ENCODE results near the gene FCHO1.
"Not testable (repeated sequence)": the region's sequence is repeated elsewhere in the genome, so short reads cannot be mapped to it uniquely, and the experiment has no call there.

Gene FCHO1

GRCh38 chr19:17772172-17772571 lies 20.9 kb downstream of the FCHO1 start:
- no peak for DNase-seq
- Histone ChIP-seq H3K36me3 (no peaks in the 10 kb centered on the region), H3K9me3 (no peaks in the 10 kb centered on the region), H3K4me3 (ENCODE audit: low read depth, low read length) (no peak overlapping the region), H3K27me3 (no peaks in the 10 kb centered on the region), H3K4me1 (peaks cover 3% of the 10 kb centered on the region; the same call in 1 of the 2 replicates)
- TF ChIP-seq, protein P1, sequence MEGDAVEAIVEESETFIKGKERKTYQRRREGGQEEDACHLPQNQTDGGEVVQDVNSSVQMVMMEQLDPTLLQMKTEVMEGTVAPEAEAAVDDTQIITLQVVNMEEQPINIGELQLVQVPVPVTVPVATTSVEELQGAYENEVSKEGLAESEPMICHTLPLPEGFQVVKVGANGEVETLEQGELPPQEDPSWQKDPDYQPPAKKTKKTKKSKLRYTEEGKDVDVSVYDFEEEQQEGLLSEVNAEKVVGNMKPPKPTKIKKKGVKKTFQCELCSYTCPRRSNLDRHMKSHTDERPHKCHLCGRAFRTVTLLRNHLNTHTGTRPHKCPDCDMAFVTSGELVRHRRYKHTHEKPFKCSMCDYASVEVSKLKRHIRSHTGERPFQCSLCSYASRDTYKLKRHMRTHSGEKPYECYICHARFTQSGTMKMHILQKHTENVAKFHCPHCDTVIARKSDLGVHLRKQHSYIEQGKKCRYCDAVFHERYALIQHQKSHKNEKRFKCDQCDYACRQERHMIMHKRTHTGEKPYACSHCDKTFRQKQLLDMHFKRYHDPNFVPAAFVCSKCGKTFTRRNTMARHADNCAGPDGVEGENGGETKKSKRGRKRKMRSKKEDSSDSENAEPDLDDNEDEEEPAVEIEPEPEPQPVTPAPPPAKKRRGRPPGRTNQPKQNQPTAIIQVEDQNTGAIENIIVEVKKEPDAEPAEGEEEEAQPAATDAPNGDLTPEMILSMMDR (IDR thresholded peaks at IDR 0.05; ENCODE audit: low read depth, low read length) = no peak

DNA sequence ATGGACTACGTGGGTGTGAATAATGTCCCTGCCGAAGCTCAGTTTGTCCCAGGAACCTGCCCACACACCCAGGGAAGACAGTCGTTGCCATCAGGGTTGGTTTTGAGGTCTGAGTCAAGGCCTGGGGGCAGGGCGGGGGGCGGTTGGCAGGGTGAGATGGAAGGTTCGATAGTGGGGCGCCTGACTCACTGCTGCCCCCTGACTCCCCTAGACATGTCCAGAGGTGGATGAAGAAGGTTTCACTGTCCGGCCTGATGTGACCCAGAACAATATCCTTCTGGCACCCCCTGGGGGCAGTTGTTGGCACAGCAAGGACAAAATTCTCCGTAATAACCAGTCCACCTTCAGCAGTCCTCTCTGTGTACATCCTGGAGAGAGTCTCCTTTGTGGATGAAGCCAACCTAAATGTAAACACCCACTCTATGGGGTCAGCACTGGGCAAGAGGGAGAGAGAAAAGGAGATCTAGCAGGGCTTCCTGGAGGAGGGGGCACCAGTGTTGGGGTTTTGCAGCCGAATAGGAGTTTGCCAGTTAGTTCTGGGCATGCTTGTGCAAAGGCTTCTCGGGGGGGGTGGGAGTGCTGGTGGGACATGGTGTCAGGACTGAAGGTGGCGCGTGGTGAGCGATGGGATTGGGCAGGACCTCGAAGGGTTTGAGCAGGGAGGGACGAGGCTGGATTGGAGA lies 24.1 kb downstream of the FCHO1 start:
- Histone ChIP-seq H3K9me3 (no peaks in the 10 kb centered on the region), H3K4me3 (ENCODE audit: low read depth, low read length) (no peak overlapping the region), H3K27me3 (no peaks in the 10 kb centered on the region), H3K36me3 (no peaks in the 10 kb centered on the region), H3K4me1 (peaks cover 3% of the 10 kb centered on the region; the same call in 1 of the 2 replicates)
- DNase-seq = peak; percentile 80
- TF ChIP-seq, protein P1 (IDR thresholded peaks at IDR 0.05; ENCODE audit: low read depth, low read length) = peak; percentile 90

- peaks cover 3% of the 10 kb centered on the region; the same call in 1 of the 2 replicates for H3K4me1 ChIP-seq
- H3K9me3 ChIP-seq = no peaks in the 10 kb centered on the region
- no peaks in the 10 kb centered on the region for H3K36me3 ChIP-seq
- TF ChIP-seq, protein P1 (IDR thresholded peaks at IDR 0.05; ENCODE audit: low read depth, low read length) = no peak
- H3K27me3 ChIP-seq = no peaks in the 10 kb centered on the region
- DNase-seq = no peak
- no peak overlapping the region for H3K4me3 ChIP-seq (ENCODE audit: low read depth, low read length)
Observed at GRCh38 chr19:17775991-17776803, 24.9 kb downstream of the FCHO1 start.

GRCh38 chr19:17777840-17778239 lies 26.6 kb downstream of the FCHO1 start:
- not testable (repeated sequence) for H3K4me1 ChIP-seq; H3K36me3 ChIP-seq; H3K27me3 ChIP-seq; H3K9me3 ChIP-seq; H3K4me3 ChIP-seq (ENCODE audit: low read depth, low read length); DNase-seq

GRCh38 chr19:17778251-17778967 lies 27.1 kb downstream of the FCHO1 start:
- Histone ChIP-seq H3K27me3 (no peaks in the 10 kb centered on the region), H3K4me3 (ENCODE audit: low read depth, low read length) (no peak overlapping the region), H3K36me3 (no peaks in the 10 kb centered on the region), H3K4me1 (peaks cover 3% of the 10 kb centered on the region; the same call in 1 of the 2 replicates), H3K9me3 (no peaks in the 10 kb centered on the region)
- TF ChIP-seq, protein P1 (IDR thresholded peaks at IDR 0.05; ENCODE audit: low read depth, low read length) = no peak
- DNase-seq = peak; percentile 85

Data from BE2C (cell line).